Measurements from ENCODE around the gene SGF29.
A peak's percentile ranks its signal among the peaks of the same experiment; 100 is the strongest.
"Not testable (repeated sequence)": the region's sequence is repeated elsewhere in the genome, so short reads cannot be mapped to it uniquely, and the experiment has no call there.

The SGF29 gene

DNA sequence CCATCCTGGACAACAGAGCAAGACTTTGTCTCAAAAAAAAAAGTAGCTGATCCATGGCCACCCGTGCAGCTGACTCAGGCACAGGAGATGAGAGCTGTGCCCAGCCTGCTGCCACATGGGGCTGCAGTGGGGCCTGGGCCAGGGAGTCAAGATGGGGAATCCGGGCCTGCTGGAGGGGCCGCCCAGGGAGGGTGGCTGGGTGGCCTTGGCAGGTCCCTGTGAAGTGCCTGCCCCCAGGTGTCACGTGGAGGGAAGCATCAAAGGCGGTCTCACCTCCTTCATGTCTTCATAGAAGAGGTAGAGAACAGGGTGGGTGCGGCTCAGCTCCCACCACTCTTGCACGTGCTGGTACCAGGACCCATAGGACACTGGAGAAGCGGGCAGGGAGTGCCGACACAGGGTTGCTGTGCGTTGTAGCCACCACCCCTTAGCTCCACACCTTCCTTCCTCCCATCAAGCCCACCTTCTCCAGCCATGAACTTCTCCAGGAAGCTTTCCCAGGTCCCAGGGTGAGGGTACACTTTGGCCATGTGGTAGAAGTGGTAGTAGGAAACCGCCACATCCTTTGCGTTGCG is 39.3 kb downstream of the SGF29 start:
- DNase-seq: no peak

DNA sequence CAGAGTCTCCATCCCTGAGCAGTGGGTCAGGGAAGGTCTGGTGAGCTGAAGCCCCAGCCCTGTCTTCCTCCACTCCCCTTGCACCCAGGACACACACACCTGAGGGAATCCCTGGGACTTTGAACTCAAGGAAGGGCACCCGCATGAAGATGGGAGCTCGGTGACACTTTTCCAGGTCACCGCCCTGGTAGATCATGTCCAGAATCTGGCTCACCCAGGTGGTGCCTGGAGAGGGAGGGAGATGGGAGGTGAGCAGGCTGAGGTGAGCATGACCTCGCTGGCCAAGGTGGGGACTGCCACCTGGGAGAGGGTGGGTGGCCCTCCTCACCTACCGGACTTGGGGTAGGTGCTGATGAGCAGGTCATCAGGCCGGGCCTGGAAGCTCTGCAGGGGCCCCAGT is 41.7 kb downstream of the SGF29 start:
- not testable (repeated sequence) for DNase-seq

DNA sequence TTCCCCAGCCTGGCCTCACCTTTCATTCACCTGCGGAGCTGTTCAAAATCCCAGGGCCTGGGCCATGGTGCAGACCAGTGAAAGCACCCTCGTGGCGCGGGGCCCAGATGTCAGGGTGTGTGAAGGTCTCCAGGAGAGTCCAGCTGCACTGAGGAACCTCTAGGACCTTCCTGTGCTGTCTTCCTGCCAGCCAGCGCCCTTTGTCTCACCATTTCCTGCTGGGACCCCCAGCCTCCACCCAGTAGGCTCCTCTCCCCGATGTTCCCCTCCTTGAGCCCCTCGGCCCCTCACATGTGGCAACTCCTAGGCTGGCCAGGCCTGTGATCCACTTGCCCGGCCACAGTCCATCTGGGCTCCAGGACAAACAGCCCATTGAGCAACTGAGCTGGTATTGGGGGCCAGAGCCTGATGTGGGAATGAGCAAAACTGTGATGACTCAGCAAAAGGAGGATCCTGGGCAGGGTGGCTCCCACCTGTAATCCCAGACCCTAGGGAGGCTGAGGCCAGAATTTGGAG is 42.5 kb downstream of the SGF29 start:
- DNase-seq: no peak

DNA sequence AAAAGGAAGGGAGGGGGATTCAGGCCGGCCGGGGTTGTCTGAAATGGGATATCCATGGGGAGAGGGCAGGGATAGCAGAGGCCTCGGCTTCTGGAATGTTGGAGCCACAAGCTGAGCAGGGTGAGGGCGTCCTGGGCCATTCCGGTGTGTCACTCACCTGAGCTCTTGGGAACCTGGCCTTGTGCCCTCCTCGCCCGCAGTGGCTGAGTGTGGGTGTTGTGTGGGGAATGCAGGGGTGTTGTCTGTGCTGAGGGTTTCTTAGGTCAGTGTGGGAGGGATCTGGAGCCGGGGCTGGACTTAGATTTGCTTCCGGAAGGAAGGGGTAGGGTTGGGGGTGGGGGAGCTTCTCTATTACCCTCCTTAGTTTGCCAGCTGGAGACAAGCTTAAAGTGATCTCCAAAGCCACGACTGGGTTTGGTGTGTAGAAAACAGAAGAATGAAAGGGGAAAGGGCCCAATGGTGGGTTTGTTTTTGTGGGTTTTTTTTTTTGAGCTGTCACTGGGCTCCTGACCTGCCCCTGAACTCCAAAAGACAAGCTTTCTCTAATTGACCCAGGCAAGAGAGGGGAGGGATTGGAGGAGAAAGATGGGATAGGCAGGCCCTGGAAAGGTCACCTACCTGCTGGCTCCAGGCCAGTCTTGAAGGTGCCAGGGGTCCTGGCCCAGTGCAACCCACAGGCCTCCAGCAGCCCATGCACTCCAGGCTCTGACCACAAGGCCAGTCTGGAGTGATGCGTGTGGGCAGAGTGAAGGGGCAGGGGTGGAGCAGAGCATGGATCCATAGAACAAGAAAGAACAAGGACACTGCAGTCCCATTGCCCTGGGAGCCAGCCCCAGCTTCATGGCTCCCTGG is 43.3 kb downstream of the SGF29 start, which contains the start of gene SULT1A2:
TSS of gene SULT1A2 (minus strand) at position 211 of the 852 bp plus-strand sequence. CDS start 1,120 bp downstream, outside the sequence.
- DNase-seq: no peak

DNA sequence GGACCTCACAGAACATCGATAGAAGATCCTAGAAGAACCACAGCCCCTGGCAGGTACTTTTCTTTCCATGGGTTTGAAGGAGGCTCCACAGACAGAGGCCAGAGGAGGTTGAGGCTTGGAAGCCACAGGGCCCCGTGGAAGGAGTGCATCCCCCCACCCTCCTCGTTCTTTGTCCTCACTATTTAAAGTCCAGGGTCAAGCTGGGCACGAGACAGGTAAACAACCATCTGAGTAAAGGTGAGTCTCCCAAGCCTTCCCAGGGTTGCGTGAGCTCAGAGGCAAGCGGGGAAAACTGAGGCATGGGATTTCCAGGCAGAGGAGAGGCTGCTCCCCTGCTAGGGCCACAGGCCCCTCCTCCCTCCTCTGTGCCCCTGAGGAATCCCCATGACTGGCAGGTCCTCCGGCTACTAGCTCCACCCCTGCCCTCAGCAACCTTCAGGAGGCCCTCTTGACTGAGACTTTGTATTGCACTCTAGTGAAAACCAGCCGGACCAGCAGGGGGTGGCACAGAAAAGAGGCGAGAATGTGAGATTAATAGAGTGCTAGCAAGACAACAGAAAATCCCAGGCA is 44.1 kb downstream of the SGF29 start:
- no peak for DNase-seq

DNA sequence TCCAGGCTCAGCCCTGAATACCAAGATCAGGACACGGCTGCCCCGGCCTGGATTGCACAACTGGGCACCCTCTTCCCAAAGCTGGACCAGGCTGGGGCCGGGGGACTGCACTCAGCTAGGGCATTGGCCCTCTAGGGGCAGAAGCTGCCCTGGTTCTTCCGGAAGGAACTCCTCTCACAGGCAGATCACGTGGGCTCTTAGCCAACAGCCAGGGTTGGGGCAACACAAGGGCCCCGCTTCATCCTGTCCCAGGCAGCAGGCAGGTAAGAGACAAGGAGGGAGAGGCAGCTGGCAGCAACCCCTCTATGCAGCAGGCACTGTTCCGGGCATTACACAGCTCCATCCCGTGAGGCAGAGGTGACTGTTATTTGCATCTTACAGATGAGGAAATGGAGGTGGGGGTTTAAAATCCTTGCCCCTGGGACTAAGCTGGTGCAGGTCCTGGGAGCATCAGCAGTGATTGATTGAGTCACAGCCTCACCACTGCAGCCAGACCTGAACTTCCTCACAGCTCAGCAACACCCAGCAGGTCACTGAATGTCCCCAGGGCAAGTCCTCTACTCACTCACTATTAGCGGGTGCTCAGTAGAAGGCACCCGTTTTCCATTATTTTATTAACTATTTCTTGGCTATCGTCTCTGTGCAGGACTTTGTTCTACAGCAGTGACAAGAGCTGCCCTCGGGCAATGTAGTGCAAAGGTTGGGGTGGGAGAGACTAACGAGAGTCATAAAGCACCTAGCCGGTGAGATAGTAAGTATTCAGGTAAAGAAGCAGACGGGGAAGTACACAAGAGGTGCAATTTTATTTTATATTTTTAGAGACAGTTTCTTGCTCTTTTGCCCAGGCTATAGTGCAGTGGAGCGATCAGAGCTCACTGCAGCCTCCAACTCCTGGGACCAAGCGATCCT is 45.9 kb downstream of the SGF29 start:
- not testable (repeated sequence) for DNase-seq

DNA sequence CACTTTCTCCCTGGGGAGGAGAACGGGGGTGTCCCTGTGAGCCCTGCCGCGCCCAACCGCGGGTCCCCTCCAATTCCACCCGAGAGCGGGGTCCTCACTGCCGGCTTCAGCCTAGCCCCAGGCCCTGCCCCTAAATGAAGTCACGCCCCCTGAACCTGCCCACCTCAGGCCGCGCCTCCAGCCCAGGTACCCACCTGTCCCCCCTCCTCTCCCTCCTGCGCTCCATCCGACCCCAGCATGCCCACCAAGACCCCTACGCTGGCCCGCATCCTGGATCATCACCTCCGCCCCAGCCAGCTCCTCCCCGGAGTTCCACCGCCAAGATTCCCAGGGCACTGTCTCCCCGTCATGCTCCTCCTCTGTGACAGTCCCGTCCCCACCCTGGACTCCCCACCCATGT is 47.2 kb downstream of the SGF29 start:
- not testable (repeated sequence) for DNase-seq

DNA sequence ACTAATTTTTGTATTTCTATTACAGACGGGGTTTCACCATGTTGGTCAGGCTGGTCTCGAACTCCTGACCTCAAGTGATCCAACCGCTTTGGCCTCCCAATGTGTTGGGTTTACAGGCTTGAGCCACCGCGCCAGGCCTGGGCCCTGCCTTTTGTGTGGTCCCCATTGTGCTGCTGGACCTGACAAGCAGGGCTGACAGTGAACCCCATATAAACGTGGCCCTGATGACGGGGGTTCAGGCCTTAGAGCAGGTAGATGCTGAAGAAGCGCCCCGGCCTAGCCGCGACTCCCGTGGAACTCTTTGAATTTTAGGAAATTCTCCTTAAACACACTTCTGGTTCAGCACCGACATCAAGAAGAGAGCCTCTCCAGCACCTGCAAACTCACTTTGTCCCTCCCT is 47.9 kb downstream of the SGF29 start:
- DNase-seq: not testable (repeated sequence)

DNA sequence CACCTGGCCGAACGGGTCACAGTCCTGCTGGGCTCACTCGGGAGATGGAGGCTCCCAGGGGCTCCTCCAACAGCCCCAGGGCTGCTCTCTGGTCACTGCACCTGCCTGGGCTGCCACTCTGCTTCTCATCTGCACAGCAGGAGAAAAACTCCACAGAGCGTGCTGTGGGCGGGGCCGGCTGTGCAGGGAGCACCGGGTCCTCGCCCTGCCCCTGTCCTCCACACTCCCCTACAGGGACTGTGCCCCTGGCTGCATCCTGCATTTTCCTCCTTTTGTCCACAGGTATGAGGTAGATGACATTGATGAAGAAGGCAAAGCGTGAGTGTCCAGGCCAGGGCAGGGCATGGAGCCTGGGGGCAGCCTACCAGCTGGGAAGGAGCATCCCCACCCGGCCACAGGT is 48.3 kb downstream of the SGF29 start:
- DNase-seq: not testable (repeated sequence)

DNA sequence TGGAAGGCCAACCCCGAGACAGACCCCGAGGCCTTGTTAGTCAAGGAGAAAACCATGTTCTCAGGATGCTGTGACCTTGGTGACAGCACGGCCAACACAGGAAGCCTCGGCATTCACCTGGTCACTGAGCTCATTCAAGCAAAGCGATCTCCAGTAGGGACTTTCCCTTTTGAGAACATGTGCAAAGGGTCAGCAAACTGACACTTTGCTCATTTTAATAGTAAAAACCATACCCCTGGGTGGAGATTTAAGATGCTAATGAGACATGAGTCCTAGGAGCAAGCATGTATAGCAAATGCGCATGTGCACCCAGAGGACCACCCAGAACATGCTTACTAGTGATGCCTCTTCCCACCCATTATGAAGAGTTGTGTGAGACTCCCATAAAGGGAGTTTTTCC is 48.8 kb downstream of the SGF29 start:
- no peak for DNase-seq

DNA sequence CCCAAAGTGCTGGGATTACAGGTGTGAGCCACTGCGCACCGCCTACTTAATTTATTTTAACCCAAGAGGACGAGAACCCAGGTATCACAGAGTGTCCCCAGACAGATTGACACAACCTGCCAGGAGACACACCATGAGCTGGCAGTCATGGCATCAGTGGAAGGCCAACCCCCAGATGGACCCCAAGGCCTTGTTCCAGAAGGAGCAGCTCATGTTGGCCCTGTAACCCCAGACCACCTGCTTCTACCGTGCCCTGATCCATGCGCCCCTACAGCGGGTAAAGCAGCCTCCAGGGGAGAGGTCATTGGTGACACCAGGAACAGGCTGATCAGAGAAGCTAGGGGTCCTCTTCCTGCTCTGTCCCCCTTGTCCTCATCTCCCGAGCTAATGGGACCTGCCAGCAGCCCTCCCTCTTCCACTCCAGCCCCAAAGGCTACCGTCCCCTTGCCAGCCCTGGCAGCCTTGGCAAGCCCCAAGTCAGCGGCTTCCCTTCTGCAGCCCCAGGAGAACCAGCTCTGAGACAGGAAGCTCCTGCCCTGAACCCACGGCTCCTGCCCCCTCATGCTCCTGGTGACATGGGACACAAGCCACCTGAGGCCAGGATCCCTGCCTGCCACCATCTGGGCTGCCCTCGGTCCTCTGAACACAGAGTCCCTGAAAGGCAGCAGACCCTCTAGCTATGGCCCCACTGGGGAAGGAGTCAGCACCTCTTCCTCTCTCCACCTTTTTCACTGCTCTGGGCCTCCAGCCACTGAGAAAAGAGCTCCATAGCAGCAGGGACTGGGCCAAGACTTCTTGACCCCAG is 49.9 kb downstream of the SGF29 start:
- DNase-seq: no peak

DNA sequence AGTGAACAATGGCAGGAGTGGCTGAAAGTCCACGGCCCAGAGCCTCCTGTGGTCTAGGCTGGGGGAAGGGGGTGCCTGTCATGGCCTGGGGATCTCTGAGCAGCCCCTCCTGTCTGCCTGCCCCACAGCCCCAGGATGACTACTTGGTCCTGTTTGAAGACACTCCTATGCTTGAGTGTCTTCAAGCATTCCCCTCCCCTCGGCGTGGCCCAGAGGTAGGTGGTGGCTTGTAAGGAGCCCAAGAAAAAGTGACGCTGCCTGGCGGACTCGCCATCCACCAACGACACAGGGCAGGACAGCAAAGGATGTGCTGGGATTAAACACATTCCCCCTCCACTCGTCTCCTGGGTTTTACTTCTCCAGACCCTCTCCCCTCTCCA is 50.5 kb downstream of the SGF29 start:
- DNase-seq: no peak

DNA sequence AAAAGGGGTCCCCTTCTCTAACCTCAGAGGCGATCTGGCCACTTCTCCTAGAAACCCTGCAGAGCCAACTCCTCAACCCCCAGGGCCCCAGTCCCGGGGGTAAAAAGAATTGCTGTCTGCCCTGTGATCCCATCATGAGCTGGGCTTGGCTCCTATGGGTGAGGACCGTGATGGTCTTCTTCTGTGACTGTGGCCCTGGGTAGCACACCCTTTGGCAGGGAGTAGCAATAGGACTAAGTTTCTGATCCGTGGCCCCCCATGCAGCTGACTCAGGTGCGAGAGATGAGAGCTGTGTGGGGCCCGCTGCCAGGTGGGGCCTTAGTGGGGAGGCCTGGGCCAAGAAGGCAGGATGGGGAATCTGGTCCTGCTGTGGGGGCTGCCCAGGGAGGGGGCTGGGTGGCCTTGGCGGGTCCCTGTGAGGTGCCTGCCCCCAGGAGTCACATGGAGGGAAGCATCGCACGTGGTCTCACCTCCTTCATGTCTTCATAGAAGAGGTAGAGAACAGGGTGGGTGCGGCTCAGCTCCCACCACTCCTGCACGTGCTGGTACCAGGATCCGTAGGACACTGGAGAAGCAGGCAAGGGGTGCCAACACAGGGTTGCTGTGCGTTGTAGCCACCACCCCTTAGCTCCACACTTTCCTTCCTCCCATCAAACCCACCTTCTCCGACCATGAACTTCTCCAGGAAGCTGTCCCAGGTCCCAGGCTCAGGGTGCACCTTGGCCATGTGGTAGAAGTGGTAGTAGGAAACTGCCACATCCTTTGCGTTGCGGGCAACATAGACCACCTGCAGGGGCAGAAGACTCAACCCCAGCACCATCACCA is 52.8 kb downstream of the SGF29 start:
- no peak for DNase-seq

DNA sequence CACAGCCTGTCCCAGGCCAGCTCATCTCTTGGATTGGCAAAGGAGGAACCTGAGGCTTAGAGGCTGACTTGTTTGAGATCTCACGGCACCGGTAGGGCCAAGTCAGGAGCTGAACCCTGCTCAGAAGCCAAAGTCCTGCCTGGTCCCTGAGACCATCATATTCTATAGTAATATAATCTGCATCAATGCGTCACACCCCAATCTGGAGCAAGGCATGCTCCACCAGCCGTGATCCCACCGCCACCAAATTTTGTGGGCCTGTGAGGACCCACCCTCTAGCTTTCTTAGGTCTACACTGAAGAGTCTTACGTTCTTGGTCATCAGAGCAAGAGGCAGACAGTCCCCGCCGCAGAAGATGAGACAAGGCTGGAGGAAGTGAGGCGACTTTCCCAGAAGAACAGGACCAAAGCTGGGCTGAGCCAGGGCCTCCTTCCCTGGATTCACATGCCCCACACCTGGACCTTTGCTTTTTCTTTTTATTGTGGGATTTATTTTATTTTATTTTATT is 53.5 kb downstream of the SGF29 start:
- DNase-seq: no peak

DNA sequence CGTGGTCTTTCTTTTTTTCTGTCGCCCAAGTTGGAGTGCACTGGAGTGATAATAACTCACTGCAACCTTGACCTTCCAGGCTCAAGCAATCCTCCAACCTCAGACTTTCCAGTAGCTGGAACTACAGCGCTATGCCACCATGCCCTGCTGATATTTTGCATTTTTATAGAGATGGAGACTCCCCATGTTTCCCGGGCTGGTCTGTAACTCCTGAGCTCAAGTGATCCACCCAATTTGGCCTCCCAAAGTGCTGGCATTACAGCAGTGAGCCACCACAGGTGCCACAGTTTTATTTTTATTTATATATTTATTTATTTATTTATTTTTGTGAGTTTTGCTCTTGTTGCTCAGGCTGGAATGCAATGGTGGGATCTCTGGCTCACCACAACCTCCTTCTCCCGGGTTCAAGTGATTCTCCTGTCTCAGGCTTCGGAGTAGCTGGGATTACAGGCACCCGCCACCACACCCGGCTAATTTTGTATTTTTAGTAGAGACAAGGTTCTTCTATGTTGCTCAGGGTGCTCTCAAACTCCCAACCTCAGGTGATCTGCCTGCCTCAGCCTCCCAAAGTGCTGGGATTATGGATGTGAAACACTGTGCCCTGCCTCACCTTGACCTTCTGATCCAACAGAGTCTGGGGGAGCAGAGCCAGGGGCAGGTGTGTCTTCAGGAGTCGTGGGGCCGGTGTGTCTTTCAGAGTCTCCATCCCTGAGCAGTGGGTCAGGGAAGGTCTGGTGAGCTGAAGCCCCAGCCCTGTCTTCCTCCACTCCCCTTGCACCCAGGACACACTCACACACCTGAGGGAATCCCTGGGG is 54.2 kb downstream of the SGF29 start:
- DNase-seq: not testable (repeated sequence)

DNA sequence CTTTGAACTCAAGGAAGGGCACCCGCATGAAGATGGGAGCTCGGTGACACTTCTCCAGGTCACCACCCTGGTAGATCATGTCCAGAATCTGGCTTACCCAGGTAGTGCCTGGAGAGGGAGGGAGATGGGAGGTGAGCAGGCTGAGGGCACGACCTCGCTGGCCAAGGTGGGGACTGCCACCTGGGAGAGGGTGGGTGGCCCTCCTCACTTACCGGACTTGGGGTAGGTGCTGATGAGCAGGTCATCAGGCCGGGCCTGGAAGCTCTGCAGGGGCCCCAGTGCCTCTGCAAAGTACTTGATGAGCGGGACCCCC is 54.7 kb downstream of the SGF29 start:
- DNase-seq: not testable (repeated sequence)

DNA sequence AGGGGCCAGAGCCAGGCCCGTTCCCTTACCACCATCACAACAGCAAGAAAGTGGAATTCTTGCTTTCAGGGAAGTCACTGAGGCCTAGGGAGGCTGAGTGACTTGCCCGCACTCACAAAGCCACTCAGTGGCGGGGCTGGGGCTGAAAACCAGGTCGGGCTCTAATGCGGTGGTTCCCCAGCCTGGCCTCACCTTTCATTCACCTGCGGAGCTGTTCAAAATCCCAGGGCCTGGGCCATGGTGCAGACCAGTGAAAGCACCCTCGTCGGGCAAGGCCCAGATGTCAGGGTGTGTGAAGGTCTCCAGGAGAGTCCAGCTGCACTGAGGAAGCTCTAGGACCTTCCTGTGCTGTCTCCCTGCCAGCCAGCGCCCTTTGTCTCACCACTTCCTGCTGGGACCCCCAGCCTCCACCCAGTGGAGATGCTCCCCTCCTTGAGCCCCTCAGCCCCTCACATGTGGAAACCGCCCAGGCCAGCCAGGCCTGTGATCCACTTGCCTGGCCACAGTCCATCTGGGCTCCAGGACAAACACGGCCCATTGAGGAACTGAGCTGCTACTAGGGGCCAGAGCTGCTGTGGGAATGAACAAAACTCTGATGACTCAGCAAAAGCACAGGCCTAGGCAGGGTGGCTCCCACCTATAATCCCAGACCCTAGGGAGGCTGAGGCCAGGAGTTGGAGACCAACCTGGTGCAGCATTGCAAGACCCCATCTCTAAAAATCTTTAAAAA is 55.3 kb downstream of the SGF29 start:
- peak in 9 of 56 donors; percentile 4 to 43 (median 16) for DNase-seq
